Astrocyte of the cerebellum (primary cell): ENCODE data around the gene ZSWIM7.
"Not testable (repeated sequence)": the region's sequence is repeated elsewhere in the genome, so short reads cannot be mapped to it uniquely, and the experiment has no call there.

Source experiments
- DNase-seq: peaks from one replicate; pipeline ENCODE4 v3.0.0-alpha.2; 2011; ENCODE audit warnings: low read depth
- H3K4me3 ChIP-seq: 2 replicates; pipeline ENCODE4 v1.5.1; 2011; ENCODE audit warnings: mild to moderate bottlenecking, low read depth, low read length, moderate library complexity
- in situ Hi-C: cut with HindIII; loops from 2 replicates; pipeline ENCODE4 v1.10.0; 2017; ENCODE audit warnings: low sequenced_read_pairs
- TF ChIP-seq, protein P1 (sequence below): IDR thresholded peaks from 2 replicates; pipeline ENCODE4 v1.5.1; 2012; ENCODE audit warnings: low read length, low read depth, moderate library complexity, mild to moderate bottlenecking; ENCODE audit errors: missing control alignments

The ZSWIM7 gene

DNA sequence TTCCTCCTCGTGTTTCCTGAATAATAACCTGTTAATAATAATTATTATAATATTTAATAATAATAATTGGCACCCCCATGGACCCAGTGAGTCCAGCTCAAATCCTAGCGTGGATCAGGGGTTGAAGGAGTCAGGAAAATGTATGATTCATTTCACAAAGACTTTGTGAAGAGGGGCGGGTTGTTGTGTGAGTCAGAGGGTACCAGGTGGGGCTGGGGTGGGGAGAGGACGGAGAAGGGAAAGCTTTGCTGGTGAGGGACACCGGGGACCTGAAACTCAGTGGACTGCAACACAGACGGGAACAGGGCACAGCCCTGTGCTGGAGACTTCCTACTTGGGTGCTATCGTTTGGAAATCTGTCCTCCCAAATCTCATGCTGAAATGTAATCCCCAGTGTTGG is 57.7 kb downstream of the ZSWIM7 start:
- no peak overlapping the region for H3K4me3 ChIP-seq
- DNase-seq: no peak
- TF ChIP-seq, protein P1, sequence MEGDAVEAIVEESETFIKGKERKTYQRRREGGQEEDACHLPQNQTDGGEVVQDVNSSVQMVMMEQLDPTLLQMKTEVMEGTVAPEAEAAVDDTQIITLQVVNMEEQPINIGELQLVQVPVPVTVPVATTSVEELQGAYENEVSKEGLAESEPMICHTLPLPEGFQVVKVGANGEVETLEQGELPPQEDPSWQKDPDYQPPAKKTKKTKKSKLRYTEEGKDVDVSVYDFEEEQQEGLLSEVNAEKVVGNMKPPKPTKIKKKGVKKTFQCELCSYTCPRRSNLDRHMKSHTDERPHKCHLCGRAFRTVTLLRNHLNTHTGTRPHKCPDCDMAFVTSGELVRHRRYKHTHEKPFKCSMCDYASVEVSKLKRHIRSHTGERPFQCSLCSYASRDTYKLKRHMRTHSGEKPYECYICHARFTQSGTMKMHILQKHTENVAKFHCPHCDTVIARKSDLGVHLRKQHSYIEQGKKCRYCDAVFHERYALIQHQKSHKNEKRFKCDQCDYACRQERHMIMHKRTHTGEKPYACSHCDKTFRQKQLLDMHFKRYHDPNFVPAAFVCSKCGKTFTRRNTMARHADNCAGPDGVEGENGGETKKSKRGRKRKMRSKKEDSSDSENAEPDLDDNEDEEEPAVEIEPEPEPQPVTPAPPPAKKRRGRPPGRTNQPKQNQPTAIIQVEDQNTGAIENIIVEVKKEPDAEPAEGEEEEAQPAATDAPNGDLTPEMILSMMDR: no peak
- in situ Hi-C loops: loop anchor here (5.0 to 10.0 kb wide), 2 partner anchors 49 to 93 kb away; no protein-coding TSS in a partner anchor

DNA sequence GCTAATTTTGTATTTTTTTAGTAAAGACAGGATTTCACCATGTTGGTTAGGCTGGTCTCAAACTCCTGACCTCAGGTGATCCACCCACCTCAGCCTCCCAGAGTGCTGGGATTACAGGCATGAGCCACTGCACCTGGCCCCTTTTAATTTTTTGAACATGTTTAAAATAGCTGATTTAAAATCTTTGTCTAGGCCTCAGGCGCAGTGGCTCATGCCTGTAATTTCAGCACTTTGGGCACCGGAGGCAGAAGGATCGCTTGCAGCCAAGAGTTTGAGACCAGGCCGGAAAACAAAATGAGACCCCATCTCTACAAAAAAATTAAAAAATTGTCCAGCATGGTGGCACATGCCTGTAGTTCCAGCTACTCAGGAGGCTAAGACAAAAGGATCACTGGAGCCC is 63.0 kb downstream of the ZSWIM7 start:
- H3K4me3 ChIP-seq, DNase-seq, in situ Hi-C loops: not testable (repeated sequence)

DNA sequence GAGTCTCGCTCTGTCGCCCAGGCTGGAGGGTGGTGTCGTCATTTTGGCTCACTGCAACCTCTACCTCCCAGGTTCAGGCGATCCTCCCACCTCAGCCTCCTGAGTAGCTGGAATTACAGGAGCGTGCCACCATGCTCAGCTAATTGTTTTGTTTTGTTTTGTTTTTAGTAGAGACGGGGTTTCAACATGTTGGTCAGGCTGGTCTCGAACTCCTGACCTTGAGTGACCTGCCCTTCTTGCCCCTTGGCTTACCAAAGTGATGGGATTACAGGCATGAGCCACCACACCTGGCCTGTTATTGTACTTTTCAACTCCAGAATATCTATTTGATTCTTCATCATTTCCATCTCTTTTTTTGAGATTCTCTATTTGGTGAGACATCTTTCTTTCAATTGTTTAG is 63.6 kb downstream of the ZSWIM7 start:
- H3K4me3 ChIP-seq: no peak overlapping the region
- in situ Hi-C loops: no loop called here
- DNase-seq: no peak
- TF ChIP-seq, protein P1: no peak

DNA sequence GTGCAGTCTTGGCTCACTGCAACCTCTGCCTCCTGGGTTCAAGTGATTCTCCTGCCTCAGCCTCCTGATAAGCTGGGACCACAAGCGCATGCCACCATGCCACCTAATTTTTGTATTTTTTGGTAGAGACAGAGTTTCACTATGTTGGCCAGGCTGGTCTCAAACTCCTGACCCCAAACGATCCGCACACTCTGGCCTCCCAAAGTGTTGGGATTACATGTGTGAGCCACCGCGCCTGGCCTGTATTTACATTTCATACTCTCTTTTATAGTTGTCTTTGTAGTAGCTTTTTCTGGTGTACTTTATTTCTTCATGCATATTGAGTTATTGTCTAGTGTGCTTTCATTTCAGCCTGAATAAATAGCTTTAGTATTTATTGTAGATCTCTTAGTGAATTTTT is 64.6 kb downstream of the ZSWIM7 start:
- no peak for DNase-seq
- in situ Hi-C loops: no loop called here
- TF ChIP-seq, protein P1: no peak
- no peak overlapping the region for H3K4me3 ChIP-seq

DNA sequence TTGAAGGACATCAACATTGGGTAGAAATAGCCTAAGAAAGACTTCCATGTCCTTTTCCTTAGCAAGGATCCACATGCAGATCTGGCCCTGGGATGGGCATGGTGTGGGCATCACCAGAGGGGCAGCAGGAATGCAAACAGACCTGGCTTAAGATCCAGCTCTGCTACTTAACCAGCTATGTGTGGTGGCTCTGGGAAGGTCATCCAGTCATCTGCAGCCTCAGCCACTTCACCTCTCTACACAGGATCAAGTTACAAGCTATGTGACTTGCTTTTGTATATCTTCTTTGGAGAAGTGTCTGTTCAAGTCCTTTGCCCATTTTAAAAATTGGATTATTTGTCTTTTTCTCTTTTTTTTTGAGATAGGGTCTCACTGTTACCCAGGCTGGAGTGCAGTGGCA is 68.1 kb downstream of the ZSWIM7 start:
- DNase-seq: no peak
- TF ChIP-seq, protein P1: no peak
- H3K4me3 ChIP-seq: no peak overlapping the region
- in situ Hi-C loops: no loop called here

DNA sequence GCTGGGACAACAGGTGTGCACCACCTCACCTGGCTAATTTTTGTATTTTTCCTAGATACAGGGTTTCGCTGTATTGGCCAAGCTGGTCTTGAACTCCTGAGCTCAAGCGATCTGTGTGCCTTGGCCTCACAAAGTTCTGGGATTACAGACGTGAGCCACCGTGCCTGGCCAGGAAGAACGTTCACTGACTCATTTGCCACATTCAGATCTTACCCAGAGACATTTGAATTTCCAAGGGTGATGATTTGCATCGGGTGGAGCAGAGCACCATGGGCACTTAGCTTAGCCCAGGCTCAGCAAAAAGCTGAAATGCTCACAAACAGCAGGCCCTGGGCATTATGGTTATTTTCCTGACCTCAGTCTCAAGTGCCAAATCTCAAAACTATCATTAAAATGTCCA is 69.1 kb downstream of the ZSWIM7 start:
- DNase-seq: no peak

DNA sequence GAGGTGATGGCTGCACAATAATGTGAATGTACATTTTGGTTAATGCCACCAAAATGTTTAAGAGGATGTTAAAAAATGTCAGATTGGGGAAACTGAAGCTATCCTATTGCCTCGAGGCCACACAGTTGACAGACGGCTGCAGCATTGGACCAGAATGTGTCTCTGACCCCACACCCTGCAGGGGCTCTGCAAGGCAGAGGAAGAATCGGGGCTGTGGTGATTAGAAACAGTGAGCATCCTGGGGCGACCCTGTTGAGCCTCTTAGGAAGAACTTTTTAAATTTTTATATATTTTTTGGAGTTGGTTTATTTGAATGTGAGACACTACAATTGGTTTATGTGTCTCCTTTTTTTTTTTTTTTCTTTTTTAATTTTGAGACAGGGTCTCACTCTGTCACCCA is 69.6 kb downstream of the ZSWIM7 start:
- DNase-seq: no peak
- in situ Hi-C loops: no loop called here
- TF ChIP-seq, protein P1: no peak
- no peak overlapping the region for H3K4me3 ChIP-seq

More for the DNA sequence above, 69.1 kb downstream of the ZSWIM7 start:
- TF ChIP-seq, protein P1: no peak
- in situ Hi-C loops: no loop called here
- H3K4me3 ChIP-seq: no peak overlapping the region
